Measurements from ENCODE around the gene RAVER2. TPM values are rescaled to one million over a fixed set of nuclear protein-coding genes. Genes with fewer than 3 reads are reported as not detected.

RAVER2 gene
- polyA plus RNA-seq, 3 donors from 2014 or later, result 1.1 to 1.8 (median 1.4) TPM

GRCh38 chr1:64834734-64835133, 89.9 kb downstream of the RAVER2 start:
- Mint-ChIP-seq H3K9me3 (no peaks in the 10 kb centered on the region), H3K36me3 (peaks cover 33 to 60% (median 39%) of the 10 kb centered on the region in 3 donors), H3K27me3 (ENCODE audit: low read depth in 3 of 3) (peaks cover 0 to 34% (median 22%) of the 10 kb centered on the region in 3 donors), H3K4me1 (peaks cover under 1 to 1% of the 10 kb centered on the region in 2 donors), H3K4me3 (no peak overlapping the region), H3K27ac (no peak overlapping the region)
- DNase-seq, result no peak

GRCh38 chr1:64836802-64837201, 91.9 kb downstream of the RAVER2 start:
- no peak for DNase-seq
- no peak overlapping the region for H3K4me3 Mint-ChIP-seq
- H3K9me3 Mint-ChIP-seq, result no peaks in the 10 kb centered on the region
- peaks cover 44 to 67% (median 49%) of the 10 kb centered on the region in 3 donors for H3K36me3 Mint-ChIP-seq
- peaks cover 0 to 31% (median 19%) of the 10 kb centered on the region in 3 donors for H3K27me3 Mint-ChIP-seq (ENCODE audit: low read depth in 3 of 3)
- peak overlapping the region; percentile 10 to 76 (median 48) for H3K27ac Mint-ChIP-seq
- no peaks in the 10 kb centered on the region for H3K4me1 Mint-ChIP-seq

DNA sequence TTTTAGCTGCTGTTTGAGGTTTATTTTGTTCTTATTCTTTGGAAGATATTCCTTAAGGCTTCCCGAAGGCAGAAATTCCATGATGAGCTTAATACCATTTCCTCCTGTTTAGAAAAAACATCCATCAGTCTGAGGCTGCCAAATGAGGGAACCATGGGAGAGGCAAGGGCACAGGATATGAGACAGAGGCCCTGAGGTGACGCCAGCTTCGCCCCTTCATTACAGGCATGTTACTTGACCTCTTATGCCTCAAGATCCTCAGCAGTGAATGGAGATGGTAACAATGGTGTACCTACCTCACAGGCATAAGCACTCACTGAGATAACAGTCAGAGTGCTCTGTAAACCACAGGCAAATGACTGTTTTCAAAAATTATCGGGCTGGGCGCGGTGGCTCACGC, 93.6 kb downstream of the RAVER2 start:
- Mint-ChIP-seq H3K4me1 (peaks cover 0 to 4% of the 10 kb centered on the region in 2 donors), H3K36me3 (peaks cover 38 to 64% (median 47%) of the 10 kb centered on the region in 3 donors), H3K4me3 (no peak overlapping the region), H3K9me3 (no peaks in the 10 kb centered on the region), H3K27me3 (ENCODE audit: low read depth in 3 of 3) (peaks cover 0 to 26% (median 23%) of the 10 kb centered on the region in 3 donors), H3K27ac (peak overlapping the region in 4 of 6 donors; percentile 10 to 51 (median 46))
- no peak for DNase-seq

DNA sequence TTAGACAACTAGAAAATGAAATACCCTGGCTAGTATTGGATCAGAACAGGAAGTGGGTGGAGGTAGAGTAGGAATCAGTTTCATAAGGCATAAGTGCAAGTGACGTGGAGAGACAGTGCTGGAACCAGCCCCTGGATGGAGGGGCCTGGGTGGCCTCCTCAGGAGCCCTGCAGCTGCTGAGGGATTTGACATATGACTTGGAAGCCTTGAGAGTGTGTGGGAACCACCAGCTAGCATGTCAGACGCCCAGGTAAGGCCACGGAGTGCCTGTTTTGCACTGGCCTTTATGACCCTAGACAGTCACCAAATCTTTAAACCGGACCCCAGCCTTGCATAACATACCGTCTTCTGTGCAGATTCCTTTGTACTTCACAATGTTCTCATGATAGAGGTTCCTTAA, 94.4 kb downstream of the RAVER2 start:
- DNase-seq, result no peak
- H3K27ac Mint-ChIP-seq, result peak overlapping the region in 5 of 6 donors; percentile 26 to 62 (median 37)
- H3K4me3 Mint-ChIP-seq, result no peak overlapping the region
- H3K9me3 Mint-ChIP-seq, result no peaks in the 10 kb centered on the region
- peaks cover 31 to 64% (median 55%) of the 10 kb centered on the region in 3 donors for H3K36me3 Mint-ChIP-seq
- H3K4me1 Mint-ChIP-seq, result peaks cover 0 to 6% of the 10 kb centered on the region in 2 donors
- peaks cover 0 to 29% (median 26%) of the 10 kb centered on the region in 3 donors for H3K27me3 Mint-ChIP-seq (ENCODE audit: low read depth in 3 of 3)

GRCh38 chr1:64839732-64840405, 95.0 kb downstream of the RAVER2 start:
- peaks cover 2 to 34% (median 31%) of the 10 kb centered on the region in 3 donors for H3K27me3 Mint-ChIP-seq (ENCODE audit: low read depth in 3 of 3)
- H3K36me3 Mint-ChIP-seq, result peaks cover 31 to 65% (median 58%) of the 10 kb centered on the region in 3 donors
- DNase-seq, result no peak
- H3K4me3 Mint-ChIP-seq, result no peak overlapping the region
- no peaks in the 10 kb centered on the region for H3K9me3 Mint-ChIP-seq
- peak overlapping the region in 4 of 6 donors; percentile 9 to 62 (median 33) for H3K27ac Mint-ChIP-seq
- H3K4me1 Mint-ChIP-seq, result peaks cover 3 to 6% of the 10 kb centered on the region in 2 donors

DNA sequence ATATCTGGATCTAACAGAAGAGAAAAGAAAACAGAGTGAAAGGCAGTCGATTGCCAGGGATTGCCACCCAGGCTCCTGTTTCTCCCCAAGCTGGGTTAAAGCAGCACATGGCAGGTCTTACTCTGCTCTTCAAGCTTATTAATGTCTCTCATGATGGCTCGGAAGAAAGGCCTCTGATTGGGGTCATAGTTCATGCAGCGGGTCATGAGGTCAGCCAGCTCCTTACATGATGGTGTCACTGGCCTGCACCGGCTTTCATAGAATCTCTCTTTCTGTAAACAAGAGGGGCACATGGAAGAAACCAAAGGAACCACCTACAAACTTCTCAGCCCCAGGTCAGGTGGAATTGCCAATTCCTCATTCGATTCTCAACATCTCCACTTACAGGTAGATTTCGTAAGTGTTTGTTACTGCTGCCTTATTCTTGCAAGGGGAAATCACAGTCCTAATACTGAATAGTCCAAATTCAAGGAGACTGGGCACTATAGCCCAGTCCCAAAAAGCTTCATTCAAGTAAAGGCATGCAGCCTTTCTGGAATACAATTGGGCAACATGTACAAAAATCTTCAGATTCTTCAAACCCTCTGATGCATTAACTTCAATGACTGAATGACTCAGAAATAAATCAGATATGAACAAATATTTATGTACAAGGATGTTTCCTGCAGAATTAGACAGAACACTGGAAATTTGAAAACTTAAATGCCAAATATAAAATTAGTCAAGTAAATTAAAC, 96.6 kb downstream of the RAVER2 start:
- Mint-ChIP-seq H3K27ac (peak overlapping the region; percentile 15 to 76 (median 43)), H3K4me3 (no peak overlapping the region), H3K27me3 (ENCODE audit: low read depth in 3 of 3) (peaks cover 6 to 39% (median 35%) of the 10 kb centered on the region in 3 donors), H3K36me3 (peaks cover 34 to 72% (median 56%) of the 10 kb centered on the region in 3 donors), H3K4me1 (peaks cover 5 to 6% of the 10 kb centered on the region in 2 donors), H3K9me3 (no peaks in the 10 kb centered on the region)
- DNase-seq, result no peak

GRCh38 chr1:64842224-64842623, 97.3 kb downstream of the RAVER2 start:
- Mint-ChIP-seq H3K27ac (peak overlapping the region in 2 of 6 donors; percentile 29 to 64), H3K36me3 (peaks cover 27 to 70% (median 49%) of the 10 kb centered on the region in 3 donors), H3K27me3 (ENCODE audit: low read depth in 3 of 3) (peaks cover 6 to 38% (median 37%) of the 10 kb centered on the region in 3 donors), H3K4me1 (peaks cover 5 to 6% of the 10 kb centered on the region in 2 donors), H3K9me3 (no peaks in the 10 kb centered on the region), H3K4me3 (no peak overlapping the region)
- DNase-seq, result no peak

DNA sequence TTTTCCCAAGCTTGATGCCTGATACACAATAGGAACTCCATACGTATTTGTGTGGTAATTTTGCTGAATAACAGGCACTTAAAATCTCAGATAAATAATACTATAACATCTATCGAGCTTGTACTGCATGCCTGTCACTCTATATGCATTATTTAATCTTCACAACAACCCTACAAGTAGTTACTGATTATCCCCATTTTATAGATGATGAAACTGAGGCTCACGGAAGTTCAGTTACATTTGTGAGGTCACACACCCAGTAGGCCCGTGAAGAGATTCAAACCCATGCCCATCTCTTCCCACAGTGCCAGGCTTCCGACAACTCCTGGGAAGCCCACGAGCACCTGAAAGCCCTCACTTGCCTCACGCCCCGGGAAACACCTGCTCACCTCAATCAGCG, 98.8 kb downstream of the RAVER2 start:
- Mint-ChIP-seq H3K9me3 (no peaks in the 10 kb centered on the region), H3K36me3 (peaks cover 20 to 64% (median 41%) of the 10 kb centered on the region in 3 donors), H3K4me1 (peaks cover 5 to 6% of the 10 kb centered on the region in 2 donors), H3K4me3 (no peak overlapping the region), H3K27me3 (ENCODE audit: low read depth in 3 of 3) (peaks cover 10 to 35% (median 34%) of the 10 kb centered on the region in 3 donors), H3K27ac (peak overlapping the region; percentile 16 to 77 (median 47))
- DNase-seq, result no peak

DNA sequence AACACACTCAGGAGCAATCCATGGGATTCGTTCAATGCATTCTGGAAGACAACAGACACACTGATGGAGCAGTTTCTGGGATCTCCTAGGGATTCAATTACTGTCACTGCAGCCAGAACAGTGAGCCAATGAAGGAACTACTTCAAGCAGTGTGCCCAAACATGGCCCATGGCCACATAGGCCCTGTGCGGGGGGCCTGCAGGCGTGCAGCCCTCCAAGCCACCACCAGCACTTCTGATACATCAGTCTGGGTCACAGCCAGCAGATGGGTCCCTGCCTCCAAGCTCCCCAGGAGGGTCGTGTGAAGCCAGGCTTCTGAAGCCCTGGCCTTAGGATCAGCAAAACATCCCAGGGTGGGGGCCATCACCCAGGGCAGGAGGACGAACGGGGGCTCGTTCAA, 99.3 kb downstream of the RAVER2 start:
- no peak overlapping the region for H3K4me3 Mint-ChIP-seq
- no peak for DNase-seq
- H3K36me3 Mint-ChIP-seq, result peaks cover 18 to 67% (median 40%) of the 10 kb centered on the region in 3 donors
- peaks cover 5 to 6% of the 10 kb centered on the region in 2 donors for H3K4me1 Mint-ChIP-seq
- H3K27ac Mint-ChIP-seq, result peak overlapping the region in 5 of 6 donors; percentile 12 to 77 (median 44)
- H3K9me3 Mint-ChIP-seq, result no peaks in the 10 kb centered on the region
- peaks cover 11 to 38% (median 35%) of the 10 kb centered on the region in 3 donors for H3K27me3 Mint-ChIP-seq (ENCODE audit: low read depth in 3 of 3)

- Mint-ChIP-seq H3K4me3 (no peak overlapping the region), H3K27ac (peak overlapping the region; percentile 12 to 86 (median 72)), H3K9me3 (no peaks in the 10 kb centered on the region), H3K36me3 (peaks cover 16 to 70% (median 38%) of the 10 kb centered on the region in 3 donors), H3K27me3 (ENCODE audit: low read depth in 3 of 3) (peaks cover 14 to 40% (median 36%) of the 10 kb centered on the region in 3 donors), H3K4me1 (peaks cover 6 to 8% of the 10 kb centered on the region in 2 donors)
- no peak for DNase-seq
Observed at GRCh38 chr1:64844609-64845008, 99.7 kb downstream of the RAVER2 start.

DNA sequence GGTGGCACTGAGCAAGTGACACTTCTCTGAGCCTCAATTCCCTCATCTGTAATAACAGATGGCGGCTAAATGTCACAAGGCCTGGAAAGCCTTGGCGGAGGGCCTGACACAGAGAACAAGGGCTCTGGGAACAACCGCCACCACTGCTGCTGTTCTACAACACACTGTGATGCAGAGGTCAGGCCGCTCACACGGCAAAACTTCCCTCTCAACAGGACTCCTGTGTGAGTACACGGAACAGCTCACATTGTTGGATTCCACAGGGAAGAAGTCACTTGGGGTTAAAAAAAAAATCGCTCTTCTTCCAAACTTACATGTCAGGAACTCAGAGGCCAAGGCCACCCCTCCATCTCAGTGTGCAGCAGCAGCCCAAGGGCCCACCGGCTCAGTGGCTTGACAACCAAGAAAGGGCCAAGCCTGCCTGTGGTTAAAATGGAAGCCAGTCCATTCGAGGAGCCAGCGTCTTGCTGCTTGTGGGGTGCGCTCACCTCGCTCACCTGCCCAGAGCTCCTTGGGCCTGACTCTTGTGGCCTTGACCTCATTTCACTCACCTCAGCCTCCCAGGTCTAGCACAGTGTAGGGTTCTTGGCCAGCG, 101.1 kb downstream of the RAVER2 start:
- no peak for DNase-seq
- Mint-ChIP-seq H3K27me3 (ENCODE audit: low read depth in 3 of 3) (peaks cover 19 to 47% (median 41%) of the 10 kb centered on the region in 3 donors), H3K4me3 (no peak overlapping the region), H3K36me3 (peaks cover 14 to 78% (median 36%) of the 10 kb centered on the region in 3 donors), H3K4me1 (peaks cover 6 to 15% of the 10 kb centered on the region in 2 donors), H3K9me3 (no peaks in the 10 kb centered on the region), H3K27ac (peak overlapping the region; percentile 55 to 81 (median 72))

GRCh38 chr1:64846573-64847430, 101.9 kb downstream of the RAVER2 start:
- Mint-ChIP-seq H3K27me3 (ENCODE audit: low read depth in 3 of 3) (peaks cover 19 to 47% (median 43%) of the 10 kb centered on the region in 3 donors), H3K9me3 (no peaks in the 10 kb centered on the region), H3K36me3 (peaks cover 10 to 75% (median 34%) of the 10 kb centered on the region in 3 donors), H3K4me1 (peaks cover 6 to 24% of the 10 kb centered on the region in 2 donors), H3K4me3 (no peak overlapping the region), H3K27ac (peak overlapping the region; percentile 55 to 81 (median 74))
- DNase-seq, result no peak

- H3K4me3 Mint-ChIP-seq, result no peak overlapping the region
- no peaks in the 10 kb centered on the region for H3K9me3 Mint-ChIP-seq
- H3K4me1 Mint-ChIP-seq, result peaks cover 6 to 33% of the 10 kb centered on the region in 2 donors
- no peak for DNase-seq
- peaks cover 19 to 48% (median 47%) of the 10 kb centered on the region in 3 donors for H3K27me3 Mint-ChIP-seq (ENCODE audit: low read depth in 3 of 3)
- H3K27ac Mint-ChIP-seq, result peak overlapping the region in 2 of 6 donors; percentile 42 to 60
- H3K36me3 Mint-ChIP-seq, result peaks cover 10 to 81% (median 39%) of the 10 kb centered on the region in 3 donors
Observed at GRCh38 chr1:64847666-64848065, 102.8 kb downstream of the RAVER2 start.
